H1 (cell line): Measurements from ENCODE around the gene UNC13D. TPM values are rescaled to one million over a fixed set of nuclear protein-coding genes. Genes with fewer than 3 reads are reported as not detected.

Experiments used
- CTCF ChIA-PET: fragments of 300-600 bp; sonication (Branson Sonifier 250); formaldehyde crosslinking; loops from one replicate; lab custom pipeline; 2021; ENCODE audit not compliant: partially characterized antibody; lab: Charles Lee
- POLR2A ChIA-PET: fragments of 300-600 bp; sonication (Branson Sonifier 250); formaldehyde crosslinking; loops from one replicate; lab custom pipeline; 2021; ENCODE audit warnings: inconsistent platforms; ENCODE audit not compliant: partially characterized antibody; lab: Charles Lee
- DNase-seq, 2 experiments: peaks; one replicate each; pipeline versions ENCODE4 v3.0.0 to v3.0.0-alpha.2; 2010 to 2022; ENCODE audit warnings: low spot score in 2 of 2, low read depth in 1 of 2, mixed read lengths in 1 of 2
- FAIRE-seq: peaks from 2 replicates; lab custom pipeline; 2011; peaks lifted over from hg19 to GRCh38; lab: Jason Lieb, UNC
- H2AFZ ChIP-seq: 2 replicates; pipeline ENCODE4 v1.8.1; 2012; ENCODE audit warnings: low read length, inconsistent platforms
- H2AK5ac ChIP-seq: 2 replicates; pipeline ENCODE4 v1.6.1; 2013; ENCODE audit warnings: low read depth, low read length
- H2BK120ac ChIP-seq: replicated peaks from 2 replicates; pipeline ENCODE3; 2013; ENCODE audit warnings: low read depth, low read length, inconsistent platforms
- H2BK12ac ChIP-seq: 2 replicates; pipeline ENCODE4 v1.6.1; 2013; ENCODE audit warnings: low read depth, low read length
- H2BK15ac ChIP-seq: 2 replicates; pipeline ENCODE4 v1.6.1; 2013; ENCODE audit warnings: low read length
- H2BK20ac ChIP-seq: 2 replicates; pipeline ENCODE4 v1.6.1; 2013; ENCODE audit warnings: low read length
- H2BK5ac ChIP-seq: 2 replicates; pipeline ENCODE4 v1.6.1; 2013; ENCODE audit warnings: low read depth, low read length
- H3K14ac ChIP-seq: 2 replicates; pipeline ENCODE4 v1.6.1; 2013; ENCODE audit warnings: inconsistent platforms; ENCODE audit not compliant: insufficient read length
- H3K18ac ChIP-seq: 2 replicates; pipeline ENCODE4 v1.6.1; 2013; ENCODE audit warnings: low read length; ENCODE audit errors: extremely low read depth
- H3K23ac ChIP-seq: 2 replicates; pipeline ENCODE4 v1.6.1; 2013; ENCODE audit warnings: inconsistent platforms; ENCODE audit not compliant: insufficient read length
- H3K23me2 ChIP-seq: 2 replicates; pipeline ENCODE4 v1.6.1; 2013; ENCODE audit warnings: low read depth, low read length
- H3K27ac ChIP-seq: 2 replicates; pipeline ENCODE4 v1.6.1; 2011; ENCODE audit warnings: low read depth, low read length, inconsistent platforms
- H3K27me3 ChIP-seq, 4 experiments: replicated peaks in 1 of 4; 1 replicate in 1 of 4; 2 replicates in 3 of 4; pipeline versions ENCODE4 v1.6.1 to v1.8.1; 2011 to 2013; ENCODE audit warnings: low read length in 3 of 4, mild to moderate bottlenecking in 3 of 4, inconsistent platforms in 2 of 4, mixed read lengths in 2 of 4, moderate library complexity in 1 of 4; ENCODE audit not compliant: control insufficient read depth in 3 of 4, insufficient read depth in 3 of 4; ENCODE audit errors: extremely low read depth in 1 of 4
- H3K36me3 ChIP-seq, 4 experiments: 2 replicates each; pipeline versions ENCODE4 v1.6.1 to v1.8.1; 2011 to 2013; ENCODE audit warnings: mild to moderate bottlenecking in 4 of 4, low read length in 3 of 4, moderate library complexity in 2 of 4, control low read depth in 1 of 4, inconsistent platforms in 1 of 4; ENCODE audit not compliant: insufficient read depth in 4 of 4, control insufficient read depth in 2 of 4
- H3K4ac ChIP-seq: replicated peaks from 2 replicates; pipeline ENCODE3; 2013; ENCODE audit warnings: low read length, low read depth, mixed read lengths, inconsistent platforms; ENCODE audit not compliant: insufficient read length
- H3K4me1 ChIP-seq, 4 experiments: replicated peaks in 1 of 4; 1 replicate in 1 of 4; 2 replicates in 3 of 4; pipeline versions ENCODE4 v1.6.1 to v1.8.1; 2011 to 2013; ENCODE audit warnings: low read length in 3 of 4, inconsistent platforms in 2 of 4, mixed read lengths in 1 of 4; ENCODE audit not compliant: insufficient read depth in 4 of 4, control insufficient read depth in 3 of 4
- H3K4me2 ChIP-seq, 2 experiments: 2 replicates each; pipeline versions ENCODE4 v1.6.1 to v1.8.1; 2011 to 2013; ENCODE audit warnings: low read depth in 2 of 2, low read length in 2 of 2, control low read depth in 1 of 2, inconsistent platforms in 1 of 2, mild to moderate bottlenecking in 1 of 2; ENCODE audit not compliant: insufficient read depth in 1 of 2
- H3K4me3 ChIP-seq, 4 experiments: fragments of 200-600, 300-600 bp in 1 of 4; sonication (generic), shearing (Covaris generic), sonication (Bioruptor Twin) in 1 of 4; 2 replicates each; pipeline versions ENCODE4 v1.5.1 to v1.8.1; 2011 to 2016; ENCODE audit warnings: low read length in 4 of 4, low read depth in 3 of 4, control low read depth in 2 of 4, inconsistent platforms in 2 of 4, mild to moderate bottlenecking in 2 of 4, mixed read lengths in 1 of 4, moderate library complexity in 1 of 4; ENCODE audit not compliant: insufficient read depth in 2 of 4; ENCODE audit errors: extremely low read depth in 1 of 4
- H3K56ac ChIP-seq: replicated peaks from 2 replicates; pipeline ENCODE3; 2013; ENCODE audit warnings: low read depth, mild to moderate bottlenecking, mixed read lengths, low read length, inconsistent platforms; ENCODE audit not compliant: insufficient read length
- H3K79me1 ChIP-seq: 2 replicates; pipeline ENCODE4 v1.6.1; 2013; ENCODE audit warnings: low read depth, low read length, control low read depth
- H3K79me2 ChIP-seq, 2 experiments: 2 replicates each; pipeline versions ENCODE4 v1.6.1 to v1.8.1; 2012 to 2013; ENCODE audit warnings: low read length in 2 of 2, mild to moderate bottlenecking in 2 of 2, inconsistent platforms in 1 of 2; ENCODE audit not compliant: insufficient read depth in 2 of 2, control insufficient read depth in 1 of 2
- H3K9ac ChIP-seq, 4 experiments: replicated peaks in 1 of 4; 1 replicate in 1 of 4; 2 replicates in 3 of 4; pipeline versions ENCODE4 v1.6.1 to v1.8.1; 2011 to 2013; ENCODE audit warnings: low read depth in 3 of 4, low read length in 3 of 4, control low read depth in 2 of 4, mild to moderate bottlenecking in 2 of 4, moderate library complexity in 2 of 4, inconsistent platforms in 1 of 4; ENCODE audit errors: extremely low read depth in 1 of 4
- H3K9me3 ChIP-seq, 2 experiments: 2 replicates each; pipeline versions ENCODE4 v1.6.1 to v1.8.1; 2012 to 2013; ENCODE audit warnings: mild to moderate bottlenecking in 2 of 2, moderate library complexity in 2 of 2, control low read depth in 1 of 2, inconsistent platforms in 1 of 2, low read depth in 1 of 2, low read length in 1 of 2, mixed read lengths in 1 of 2; ENCODE audit not compliant: insufficient read depth in 2 of 2
- H4K20me1 ChIP-seq, 2 experiments: replicated peaks in 1 of 2; 2 replicates each; pipeline versions ENCODE3 to v1.8.1; 2011 to 2013; ENCODE audit warnings: inconsistent platforms in 2 of 2, low read length in 2 of 2, mild to moderate bottlenecking in 1 of 2; ENCODE audit not compliant: insufficient read depth in 2 of 2, control insufficient read depth in 1 of 2
- H4K5ac ChIP-seq: 2 replicates; pipeline ENCODE4 v1.6.1; 2013; ENCODE audit warnings: low read length, low read depth, mixed read lengths, inconsistent platforms; ENCODE audit not compliant: insufficient read length
- H4K8ac ChIP-seq: 2 replicates; pipeline ENCODE4 v1.8.0; 2013; ENCODE audit warnings: mild to moderate bottlenecking, moderate library complexity, low read length, inconsistent platforms; ENCODE audit not compliant: insufficient read depth; ENCODE audit errors: extremely low read depth
- H4K91ac ChIP-seq: replicated peaks from 2 replicates; pipeline ENCODE3; 2013; ENCODE audit warnings: low read length, mixed read lengths, inconsistent platforms; ENCODE audit not compliant: insufficient read length
- CHD2 ChIP-seq: IDR thresholded peaks from 2 replicates; pipeline ENCODE4 v1.6.1; 2012; ENCODE audit warnings: low read length, improper control_type of control experiment
- EZH2 ChIP-seq: fragments of 200-600 bp; sonication (generic); IDR thresholded peaks from 2 replicates; pipeline ENCODE4 v1.7.1; 2012; ENCODE audit warnings: low read depth, mild to moderate bottlenecking, moderate library complexity, low read length, inconsistent platforms; ENCODE audit not compliant: severe bottlenecking
- GTF2F1 ChIP-seq: IDR thresholded peaks from 2 replicates; pipeline ENCODE4 v1.6.1; 2012; ENCODE audit warnings: low read depth, low read length, improper control_type of control experiment, borderline replicate concordance
- NANOG ChIP-seq: IDR thresholded peaks from 2 replicates; pipeline ENCODE4 v1.6.1; 2011; ENCODE audit warnings: low read length, low read depth, mild to moderate bottlenecking, inconsistent platforms; ENCODE audit not compliant: insufficient read depth, poor library complexity, severe bottlenecking
- RNF2 ChIP-seq: fragments of 200-900, 300-1000 bp; sonication (generic); IDR thresholded peaks from 2 replicates; pipeline ENCODE4 v1.7.1; 2016; ENCODE audit warnings: borderline replicate concordance, low read depth, mild to moderate bottlenecking, antibody characterized with exemption, low read length; ENCODE audit not compliant: poor library complexity, severe bottlenecking; ENCODE audit errors: missing control alignments
- RXRA ChIP-seq: IDR thresholded peaks from 2 replicates; pipeline ENCODE4 v1.6.1; 2011; ENCODE audit warnings: low read depth, mild to moderate bottlenecking, low read length, moderate library complexity; ENCODE audit not compliant: insufficient read depth
- SIX5 ChIP-seq: IDR thresholded peaks from 2 replicates; pipeline ENCODE4 v1.6.1; 2011; ENCODE audit warnings: mild to moderate bottlenecking, low read depth, low read length
- SP4 ChIP-seq: IDR thresholded peaks from 2 replicates; pipeline ENCODE4 v1.6.1; 2012; ENCODE audit warnings: low read length, inconsistent platforms
- SRF ChIP-seq: IDR thresholded peaks from 2 replicates; pipeline ENCODE4 v1.6.1; 2011; ENCODE audit warnings: mild to moderate bottlenecking, low read depth, low read length, moderate library complexity
- TBP ChIP-seq: IDR thresholded peaks from 2 replicates; pipeline ENCODE4 v1.6.1; 2011; ENCODE audit warnings: low read depth, low read length, improper control_type of control experiment
- WGBS, 2 experiments: shearing (Covaris generic) in 1 of 2; methylation state at CpG; one replicate each; pipeline versions ENCODE4 v1.1.6 to v1.1.7; 2013 to 2015; ENCODE audit warnings: low lambda C conversion rate in 2 of 2, mixed read lengths in 2 of 2, inconsistent platforms in 1 of 2, low coverage in 1 of 2, missing lambda C conversion rate in 1 of 2; ENCODE audit not compliant: insufficient replicate concordance in 2 of 2, insufficient coverage in 1 of 2, insufficient read length in 1 of 2; ENCODE audit errors: extremely low coverage in 1 of 2, missing lambda C conversion rate in 1 of 2; 5-methylcytosine and 5-hydroxymethylcytosine counted together
- polyA plus RNA-seq, 7 experiments: library from polyadenylated mRNA; depleted of rRNA in 3 of 7; stranded (reverse) in 5 of 7; unstranded in 2 of 7; fragments of >200 nt in 5 of 7; fragments of 200-250 nt in 2 of 7; gene quantifications; 1 replicate in 5 of 7; 2 replicates in 1 of 7; 4 replicates in 1 of 7; pipeline versions ENCODE4 v1.2.1 to v1.2.3, GENCODE V29; 2011 to 2013; ENCODE audit warnings: missing spikeins in 2 of 7, mixed read lengths in 2 of 7
- total RNA-seq: library from RNA; stranded (reverse); fragmentation: NEBNext Ultra II Directional; extraction: Animal tissue kit (Norgen Biotek cat#: 25700); gene quantifications from 2 replicates; pipeline ENCODE4 v1.2.1, GENCODE V29; 2021

Gene UNC13D
- total and polyA plus RNA-seq, 2 of the 8 experiments (the other 6 are each of a cell fraction or from before 2014, with no cell fraction given) = 3.6 to 8.4 TPM

GRCh38 chr17:75784473-75785015 is 59.7 kb downstream of the UNC13D start, which contains the start of gene UNK:
TSS of gene UNK (plus strand) at chr17:75784806. CDS start at chr17:75784881, 75 bp downstream.
- Histone ChIP-seq H3K79me1 (peaks cover 3% of the 10 kb centered on the region; the same call in 1 of the 2 replicates), H3K14ac (peak within 1 kb of the TSS; percentile 35), H2BK5ac (peak within 1 kb of the TSS; percentile 98), H2BK120ac (peak within 1 kb of the TSS; percentile 86), H2AK5ac (peak within 1 kb of the TSS; percentile 91), H3K9ac (peak within 1 kb of the TSS; percentile 98 to 100 (median 100)), H2BK12ac (peak within 1 kb of the TSS; percentile 93), H4K8ac (peak within 1 kb of the TSS; percentile 99), H3K4me2 (peak within 1 kb of the TSS; percentile 87 to 99), H3K18ac (peak within 1 kb of the TSS; percentile 86), H3K56ac (peak within 1 kb of the TSS; percentile 75), H3K9me3 (no peaks in the 10 kb centered on the region), H2BK20ac (no peak within 1 kb of the TSS; the same call in 1 of the 2 replicates), H2BK15ac (peak within 1 kb of the TSS; percentile 93), H3K4ac (peak within 1 kb of the TSS; percentile 82), H4K91ac (peak within 1 kb of the TSS; percentile 94), H2AFZ (no peak within 1 kb of the TSS), H3K4me3 (peak within 1 kb of the TSS; percentile 73 to 97 (median 92)), H3K23me2 (peaks cover 6% of the 10 kb centered on the region; the same call in 1 of the 2 replicates), H3K27me3 (no peaks in the 10 kb centered on the region), H3K4me1 (peaks cover 0 to 20% (median 7%) of the 10 kb centered on the region in 4 experiments; a peak in 6 of 7 replicates), H3K79me2 (peaks cover 18 to 46% of the 10 kb centered on the region in 2 experiments), H3K36me3 (no peaks in the 10 kb centered on the region), H4K5ac (peak within 1 kb of the TSS; percentile 89), H4K20me1 (peaks cover 0 to 3% of the 10 kb centered on the region in 2 experiments), H3K27ac (peak within 1 kb of the TSS; percentile 100), H3K23ac (no peak within 1 kb of the TSS)
- FAIRE-seq (peak; percentile 78), DNase-seq (peak; percentile 97 to 99)
- ChIA-PET POLR2A (interaction anchor here (0.6 to 7.5 kb wide), 28 partner anchors 10 to 523 kb away, joined by 3 to 98 read pairs (median 4); partner anchors contain the start of genes GALK1, GGA3, MRPS7 and TRIM65), CTCF (interaction anchor here (1.2 to 21.4 kb wide), 7 partner anchors 11 to 77 kb away, joined by 5 to 359 read pairs (median 7); partner anchors contain the start of genes GALK1, UNC13D and WBP2)
- 4% methylated on average over 37 of the region's 45 CpGs; no CpG with 5 or more reads in 1 of the 2 experiments for WGBS, 2 experiments
- TF ChIP-seq EZH2 (no peak), SP4 (peak; percentile 43), CHD2 (no peak), NANOG (no peak), RXRA (no peak), RNF2 (no peak), TBP (no peak; the same call in 1 of the 2 replicates), SRF (peak; percentile 32; the same call in 1 of the 2 replicates), GTF2F1 (no peak), SIX5 (peak; percentile 100)
